Gastrocnemius medialis (tissue), 4 donors: ENCODE results near the gene CAMTA1. TPM values are rescaled to one million over a fixed set of nuclear protein-coding genes. Genes with fewer than 3 reads are reported as not detected.
"Not testable (repeated sequence)": the region's sequence is repeated elsewhere in the genome, so short reads cannot be mapped to it uniquely, and the experiment has no call there.

Experiments used
- ATAC-seq, 2 donors: fragments of 150-250 bp; one replicate each; pipeline ENCODE4 v1.9.1; 2016
- DNase-seq, 2 donors: peaks; one replicate each; pipeline ENCODE4 v3.0.0-alpha.2; 2019
- H3K27ac ChIP-seq, 4 donors: fragments of 200-600 bp; sonication (generic); 1 replicate in 1 of 4; 2 replicates in 3 of 4; pipeline ENCODE4 v1.5.1; 2016 to 2018; ENCODE audit warnings: mild to moderate bottlenecking in 2 of 4, moderate library complexity in 1 of 4
- H3K27me3 ChIP-seq, 3 donors: fragments of 200-600 bp; sonication (generic) in 2 of 3; 1 replicate in 1 of 3; 2 replicates in 2 of 3; pipeline versions ENCODE4 v1.5.1 to v1.6.0; 2016 to 2019; ENCODE audit warnings: mild to moderate bottlenecking in 1 of 3, moderate library complexity in 1 of 3
- H3K36me3 ChIP-seq, 2 donors: fragments of 200-600 bp; sonication (generic) in 1 of 2; one replicate each; pipeline ENCODE4 v1.5.1; 2017 to 2018
- H3K4me1 ChIP-seq, 2 donors: fragments of 200-600 bp; sonication (generic) in 1 of 2; one replicate each; pipeline ENCODE4 v1.5.1; 2016 to 2017; ENCODE audit warnings: mild to moderate bottlenecking in 2 of 2
- H3K4me3 ChIP-seq, 4 donors: fragments of 200-600 bp; sonication (generic) in 3 of 4; 1 replicate in 1 of 4; 2 replicates in 3 of 4; pipeline ENCODE4 v1.5.1; 2016 to 2019; ENCODE audit warnings: mild to moderate bottlenecking in 2 of 4
- H3K9me3 ChIP-seq, 3 donors: fragments of 200-600 bp; sonication (generic) in 2 of 3; 1 replicate in 1 of 3; 2 replicates in 2 of 3; pipeline ENCODE4 v1.5.1; 2016 to 2019
- CTCF ChIP-seq, 5 experiments: fragments of 450-650 bp in 3 of 5; fragments of 200-600 bp in 2 of 5; sonication (generic) in 2 of 5; IDR thresholded peaks in 4 of 5; conservative IDR thresholded peaks in 1 of 5; 1 replicate in 4 of 5; 2 replicates in 1 of 5; pipeline ENCODE4 v1.5.1; 2016 to 2019; ENCODE audit warnings: antibody characterized with exemption in 5 of 5, mild to moderate bottlenecking in 3 of 5, moderate library complexity in 3 of 5
- POLR2A ChIP-seq, 2 donors: fragments of 450-650 bp; IDR thresholded peaks; one replicate each; pipeline ENCODE4 v1.6.1; 2017; ENCODE audit warnings: antibody characterized with exemption in 2 of 2, mild to moderate bottlenecking in 2 of 2, moderate library complexity in 2 of 2
- in situ Hi-C, 4 donors: fragments of 200-750 bp; cut with MboI; loops; one replicate each; pipeline versions ENCODE4 v1.15.0 to v1.8.0; 2017; ENCODE audit warnings: low sequenced_read_pairs in 4 of 4
- intact Hi-C: fragments of 100-400 bp; cut with DNase I; formaldehyde crosslinking; loops from one replicate; pipeline ENCODE4 v1.15.1; 2023; ENCODE audit warnings: low total_unique reads
- total RNA-seq, 4 donors: library from RNA; depleted of rRNA; stranded (reverse); fragments of >200 nt; gene quantifications; one replicate each; pipeline versions ENCODE4 v1.1.0 to v1.2.3, GENCODE V29; 2016

CAMTA1 gene
- total RNA-seq, 4 donors from 2014 or later = 60.5 to 113 (median 70.4) TPM

DNA sequence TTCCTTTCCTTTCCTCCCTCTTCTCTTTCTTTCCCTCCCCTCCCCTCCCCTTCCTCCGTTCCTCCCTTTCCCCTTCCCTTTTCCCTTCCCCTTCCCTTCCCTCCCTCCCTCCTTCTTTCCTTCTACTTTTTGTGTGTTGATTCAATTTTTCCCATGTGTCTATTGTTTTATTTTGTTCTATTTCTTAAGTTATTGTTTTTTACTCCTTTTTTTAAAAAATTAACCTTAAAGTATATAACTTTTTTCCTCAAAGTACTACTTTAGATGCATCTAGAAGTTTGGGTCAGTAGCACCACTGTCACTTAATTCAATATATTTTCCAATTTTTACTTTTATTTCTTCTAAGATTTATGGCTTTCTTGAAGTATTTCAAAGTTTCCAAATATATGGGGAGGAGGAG lies 537.7 kb downstream of the CAMTA1 start:
- in situ Hi-C loops (no loop called here), intact Hi-C loops (no loop called here)
- Histone ChIP-seq H3K9me3 (no peaks in the 10 kb centered on the region), H3K4me1 (no peaks in the 10 kb centered on the region), H3K36me3 (no peaks in the 10 kb centered on the region), H3K4me3 (no peak overlapping the region), H3K27me3 (no peaks in the 10 kb centered on the region), H3K27ac (no peak overlapping the region)
- DNase-seq (no peak), ATAC-seq (no peak)
- no peak for TF ChIP-seq POLR2A (IDR thresholded peaks at IDR 0.05)
- TF ChIP-seq CTCF (IDR thresholded peaks at IDR 0.05 in 4 of 5, conservative IDR thresholded peaks at IDR 0.05 in 1 of 5) = no peak

DNA sequence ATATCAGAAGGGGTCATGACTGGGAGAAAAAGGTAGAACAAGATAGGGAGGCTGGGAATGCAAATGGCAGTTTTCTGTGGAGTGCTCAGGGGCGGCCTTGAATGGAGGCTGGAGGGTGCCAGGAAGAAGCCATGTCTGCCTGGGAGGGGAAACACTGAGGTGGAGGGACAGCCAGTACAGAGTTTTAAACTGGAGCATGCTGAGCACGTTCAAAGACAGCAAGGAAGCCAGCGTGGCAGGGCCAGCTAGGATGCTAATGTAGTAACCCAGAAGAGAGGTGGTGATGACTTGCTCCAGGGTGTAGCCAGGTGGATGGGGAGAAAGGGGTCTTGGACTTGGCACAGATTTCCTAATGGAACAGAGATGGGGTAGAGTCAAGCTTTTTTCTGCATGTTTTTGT lies 540.0 kb downstream of the CAMTA1 start:
- Histone ChIP-seq H3K27me3 (no peaks in the 10 kb centered on the region), H3K27ac (no peak overlapping the region), H3K4me1 (no peaks in the 10 kb centered on the region), H3K4me3 (no peak overlapping the region), H3K36me3 (no peaks in the 10 kb centered on the region), H3K9me3 (no peaks in the 10 kb centered on the region)
- no peak for ATAC-seq
- in situ Hi-C loops (no loop called here), intact Hi-C loops (no loop called here)
- no peak for DNase-seq
- TF ChIP-seq POLR2A (IDR thresholded peaks at IDR 0.05) = no peak
- TF ChIP-seq CTCF (IDR thresholded peaks at IDR 0.05 in 4 of 5, conservative IDR thresholded peaks at IDR 0.05 in 1 of 5) = no peak

- Histone ChIP-seq H3K4me3 (no peak overlapping the region), H3K9me3 (no peaks in the 10 kb centered on the region), H3K27me3 (no peaks in the 10 kb centered on the region), H3K4me1 (no peaks in the 10 kb centered on the region), H3K27ac (no peak overlapping the region), H3K36me3 (no peaks in the 10 kb centered on the region)
- intact Hi-C loops = no loop called here
- no peak for ATAC-seq
- TF ChIP-seq CTCF (IDR thresholded peaks at IDR 0.05 in 4 of 5, conservative IDR thresholded peaks at IDR 0.05 in 1 of 5) = no peak
- TF ChIP-seq POLR2A (IDR thresholded peaks at IDR 0.05) = no peak
- in situ Hi-C loops = no loop called here
- no peak for DNase-seq
Observed at GRCh38 chr1:7326366-7326765, 541.1 kb downstream of the CAMTA1 start.

DNA sequence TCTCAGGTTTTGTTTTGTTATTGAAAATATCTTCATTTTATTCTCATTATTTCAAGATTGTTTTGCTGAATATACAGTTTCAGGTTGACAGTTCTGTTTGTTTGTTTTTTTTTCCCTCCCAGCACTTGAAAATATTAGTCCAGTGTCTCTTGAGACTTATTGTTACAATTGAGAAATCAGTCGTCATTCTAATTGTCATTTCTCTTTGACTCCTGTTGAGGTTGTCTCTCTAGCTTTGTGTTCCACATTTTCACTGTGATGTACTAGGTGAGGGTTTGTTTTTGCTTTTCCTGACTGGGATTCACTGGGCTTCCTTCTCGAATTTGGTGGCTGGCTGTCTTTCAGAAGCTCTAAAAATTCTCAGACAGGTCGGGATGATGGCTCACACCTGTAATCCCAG lies 542.6 kb downstream of the CAMTA1 start:
- no peaks in the 10 kb centered on the region for H3K27me3 ChIP-seq
- no peak overlapping the region for H3K27ac ChIP-seq
- H3K36me3 ChIP-seq = no peaks in the 10 kb centered on the region
- DNase-seq (no peak), ATAC-seq (no peak)
- TF ChIP-seq POLR2A (IDR thresholded peaks at IDR 0.05) (no peak), CTCF (IDR thresholded peaks at IDR 0.05 in 4 of 5, conservative IDR thresholded peaks at IDR 0.05 in 1 of 5) (no peak)
- intact Hi-C loops = no loop called here
- H3K4me3 ChIP-seq = no peak overlapping the region
- no peaks in the 10 kb centered on the region for H3K4me1 ChIP-seq
- in situ Hi-C loops = no loop called here
- no peaks in the 10 kb centered on the region for H3K9me3 ChIP-seq

- in situ Hi-C loops (no loop called here), intact Hi-C loops (no loop called here)
- Histone ChIP-seq H3K27me3 (no peaks in the 10 kb centered on the region), H3K9me3 (no peaks in the 10 kb centered on the region), H3K27ac (no peak overlapping the region), H3K4me3 (no peak overlapping the region), H3K36me3 (no peaks in the 10 kb centered on the region), H3K4me1 (peaks cover 0 to 11% of the 10 kb centered on the region in 2 donors)
- TF ChIP-seq CTCF (IDR thresholded peaks at IDR 0.05 in 4 of 5, conservative IDR thresholded peaks at IDR 0.05 in 1 of 5) (no peak), POLR2A (IDR thresholded peaks at IDR 0.05) (no peak)
- DNase-seq (no peak), ATAC-seq (no peak)
Observed at GRCh38 chr1:7329868-7330615, 544.8 kb downstream of the CAMTA1 start.

DNA sequence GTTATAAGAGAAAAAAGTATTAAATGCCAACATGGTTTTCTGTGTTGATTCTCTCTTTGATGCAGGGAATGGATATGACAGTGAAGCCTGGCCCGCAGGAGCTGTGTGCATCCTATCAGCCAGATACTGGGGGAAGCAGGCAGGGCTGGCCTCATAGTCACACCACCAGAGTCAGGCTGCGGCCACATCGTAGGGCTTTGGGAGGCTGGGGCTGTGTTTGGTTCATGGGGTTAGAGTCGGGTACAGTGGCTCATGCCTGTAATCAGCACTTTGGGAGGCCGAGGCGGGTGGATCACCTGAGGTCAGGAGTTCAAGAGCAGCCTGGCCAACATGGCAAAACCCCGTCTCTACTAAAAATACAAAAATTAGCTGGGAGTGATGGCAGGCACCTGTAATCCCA lies 545.5 kb downstream of the CAMTA1 start:
- H3K9me3 ChIP-seq, intact Hi-C loops, ATAC-seq, DNase-seq, H3K36me3 ChIP-seq, H3K4me3 ChIP-seq, H3K27ac ChIP-seq, H3K27me3 ChIP-seq, in situ Hi-C loops: not testable (repeated sequence)
- peaks cover 0 to 11% of the 10 kb centered on the region in 2 donors for H3K4me1 ChIP-seq
